A549 (cell line): Measurements from ENCODE around the gene MOSMO.

Source experiments
- CTCF ChIP-seq: fragments of >200 bp; sonication (Bioruptor Twin); formaldehyde crosslinking; IDR thresholded peaks from 3 replicates; pipeline ENCODE4 v1.5.1; 2016
- JUN ChIP-seq, 2 experiments: fragments of >200 bp; sonication (Bioruptor Twin); formaldehyde crosslinking; IDR thresholded peaks; 2 replicates in 1 of 2; 3 replicates in 1 of 2; pipeline ENCODE4 v1.6.1; 2016 to 2017
- MAX ChIP-seq: IDR thresholded peaks from 2 replicates; pipeline ENCODE4 v1.6.1; 2012
- POLR2A ChIP-seq: IDR thresholded peaks from 2 replicates; pipeline ENCODE4 v1.6.1; 2012; ENCODE audit warnings: mild to moderate bottlenecking, low read length
- RFX5 ChIP-seq: fragments of 450-650 bp; IDR thresholded peaks from 2 replicates; pipeline ENCODE4 v1.7.1; 2014; ENCODE audit warnings: antibody characterized with exemption, mild to moderate bottlenecking, moderate library complexity
- SREBF2 ChIP-seq: fragments of 450-650 bp; IDR thresholded peaks from 2 replicates; pipeline ENCODE4 v1.6.1; 2014; ENCODE audit warnings: mild to moderate bottlenecking, moderate library complexity

GRCh38 chr16:22018559-22018958 is 10.6 kb downstream of the MOSMO start:
- no peak for TF ChIP-seq SREBF2
- TF ChIP-seq POLR2A, result no peak
- no peak for TF ChIP-seq CTCF
- TF ChIP-seq JUN (IDR thresholded peaks at IDR 0.05), result no peak
- no peak for TF ChIP-seq MAX
- no peak for TF ChIP-seq RFX5
